M059J (cell line): ENCODE data around the gene COL21A1. TPM values are rescaled to one million over a fixed set of nuclear protein-coding genes. Genes with fewer than 3 reads are reported as not detected.

Source experiments
- DNase-seq: peaks from one replicate; pipeline ENCODE4 v3.0.0-alpha.2; 2012; ENCODE audit warnings: low read depth
- total RNA-seq: library from RNA; depleted of rRNA; stranded (reverse); fragments of >200 nt; shearing (Covaris generic); gene quantifications from 2 replicates; pipeline ENCODE4 v1.2.3, GENCODE V29; 2014

COL21A1 gene
- total RNA-seq, 1 experiment from 2014 or later = 1.4 TPM

- no peak for DNase-seq
Observed at GRCh38 chr6:56188429-56188828, 59.0 kb downstream of the COL21A1 start.

DNA sequence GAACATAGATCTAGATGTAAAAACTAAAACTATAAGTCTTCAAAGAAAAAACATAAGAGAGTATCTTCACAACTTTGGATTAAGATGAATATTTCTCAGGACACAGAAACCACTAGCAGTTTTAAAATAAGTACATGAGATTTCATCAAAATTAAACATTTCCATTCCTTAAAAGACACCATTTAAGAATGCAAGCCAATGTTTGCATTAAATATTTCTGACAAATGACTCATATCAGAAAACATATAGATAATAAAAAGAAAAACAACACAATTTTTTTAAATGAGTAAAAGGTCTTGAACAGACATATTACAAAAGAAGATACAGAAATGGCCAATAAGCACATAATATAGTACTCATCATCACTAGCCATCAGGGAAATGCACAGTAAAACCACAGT is 59.7 kb downstream of the COL21A1 start:
- no peak for DNase-seq

- DNase-seq = no peak
Observed at GRCh38 chr6:56176741-56177140, 70.6 kb downstream of the COL21A1 start.

DNA sequence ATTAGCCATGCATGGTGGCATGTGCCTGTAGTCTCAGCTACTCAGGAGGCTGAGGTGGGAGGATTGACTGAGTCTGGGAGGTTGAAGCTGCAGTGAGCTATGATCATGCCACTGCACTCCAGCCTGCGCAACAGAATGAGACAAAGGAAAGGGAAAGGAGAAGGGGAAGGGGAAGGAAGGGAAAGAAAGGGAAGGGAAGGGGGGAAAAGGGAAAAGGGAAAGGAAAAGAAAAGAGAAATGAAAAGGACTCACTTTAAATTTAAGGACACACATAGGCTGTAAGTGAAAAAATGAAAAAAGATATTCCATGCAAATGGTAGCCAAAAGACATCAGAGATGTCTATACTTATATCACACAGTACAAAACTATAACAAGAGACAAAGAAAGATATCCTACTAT is 74.2 kb downstream of the COL21A1 start:
- DNase-seq = no peak

- DNase-seq = peak; percentile 11
Observed at GRCh38 chr6:56172144-56172543, 75.2 kb downstream of the COL21A1 start.

- DNase-seq = peak; percentile 70
Observed at GRCh38 chr6:56169366-56169765, 78.0 kb downstream of the COL21A1 start.

- DNase-seq = peak; percentile 83
Observed at GRCh38 chr6:56168596-56168995, 78.8 kb downstream of the COL21A1 start.

DNA sequence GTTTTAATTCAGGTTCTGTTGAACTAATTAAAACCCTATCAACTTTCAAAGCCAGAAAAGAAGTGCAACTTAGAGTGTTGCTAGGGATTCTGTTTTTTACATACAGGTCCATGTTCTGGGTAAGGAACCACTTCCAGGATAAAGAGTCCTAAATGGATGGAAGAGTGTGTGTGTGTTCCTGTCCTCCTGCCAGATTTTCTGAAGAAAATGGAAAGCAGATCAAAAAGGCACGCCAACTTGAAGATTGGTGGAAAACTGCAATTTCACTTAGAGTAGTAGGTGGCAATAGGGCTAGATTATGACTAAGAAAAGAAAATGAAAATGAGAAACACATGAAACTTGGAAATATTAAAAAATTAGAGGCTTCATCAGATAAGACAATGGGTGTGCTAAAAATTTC is 85.3 kb downstream of the COL21A1 start:
- no peak for DNase-seq

- DNase-seq = no peak
Observed at GRCh38 chr6:56160489-56160888, 86.9 kb downstream of the COL21A1 start.

- no peak for DNase-seq
Observed at GRCh38 chr6:56158571-56158970, 88.8 kb downstream of the COL21A1 start.

DNA sequence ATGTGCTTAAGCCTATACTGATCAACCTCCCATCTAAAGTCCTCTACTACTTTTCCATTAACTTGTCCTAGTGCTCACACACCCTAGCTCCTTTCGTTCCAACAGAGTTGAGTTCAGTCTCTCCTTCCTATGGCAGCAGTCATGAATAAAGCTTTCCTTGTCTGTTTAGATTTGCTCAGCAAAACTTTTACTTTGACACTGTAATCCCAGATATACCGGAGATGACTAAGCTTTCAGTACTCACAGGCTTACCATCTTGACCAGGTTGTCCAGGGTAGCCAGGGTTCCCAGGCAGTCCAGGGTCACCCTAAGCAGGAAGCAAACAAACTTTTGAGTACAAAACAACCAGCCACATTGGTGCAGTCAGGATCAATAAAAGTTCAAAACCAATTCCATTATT is 90.7 kb downstream of the COL21A1 start:
- peak; percentile 87 for DNase-seq

DNA sequence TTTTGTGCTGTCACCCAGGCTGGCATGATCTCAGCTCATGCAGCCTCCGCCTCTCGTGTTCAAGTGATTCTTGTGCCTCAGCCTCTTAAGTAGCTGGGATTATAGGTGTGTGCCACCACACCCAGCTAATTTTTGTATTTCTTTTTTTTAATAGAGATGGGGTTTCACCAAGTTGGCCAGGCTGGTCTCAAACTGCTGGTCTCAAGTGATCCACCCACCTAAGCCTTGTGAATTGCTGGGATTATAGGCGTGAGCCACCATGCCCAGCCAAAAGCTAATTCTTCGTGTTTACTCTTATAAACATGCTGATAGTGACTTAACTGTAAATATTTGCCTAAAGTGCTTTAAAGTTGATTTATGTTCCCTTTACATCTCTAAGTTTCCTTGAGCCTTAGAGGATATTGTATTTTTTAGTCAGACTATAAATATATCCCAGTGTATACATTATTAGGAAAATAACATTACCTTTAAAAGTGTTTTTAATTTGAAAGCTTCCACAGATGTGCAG is 91.7 kb downstream of the COL21A1 start:
- DNase-seq = no peak

GRCh38 chr6:56154076-56154475 is 93.3 kb downstream of the COL21A1 start:
- DNase-seq = no peak

GRCh38 chr6:56152611-56153010 is 94.8 kb downstream of the COL21A1 start:
- DNase-seq = no peak

- no peak for DNase-seq
Observed at GRCh38 chr6:56151609-56152224, 95.7 kb downstream of the COL21A1 start.

GRCh38 chr6:56148488-56149186 is 98.7 kb downstream of the COL21A1 start:
- DNase-seq = peak; percentile 29

DNA sequence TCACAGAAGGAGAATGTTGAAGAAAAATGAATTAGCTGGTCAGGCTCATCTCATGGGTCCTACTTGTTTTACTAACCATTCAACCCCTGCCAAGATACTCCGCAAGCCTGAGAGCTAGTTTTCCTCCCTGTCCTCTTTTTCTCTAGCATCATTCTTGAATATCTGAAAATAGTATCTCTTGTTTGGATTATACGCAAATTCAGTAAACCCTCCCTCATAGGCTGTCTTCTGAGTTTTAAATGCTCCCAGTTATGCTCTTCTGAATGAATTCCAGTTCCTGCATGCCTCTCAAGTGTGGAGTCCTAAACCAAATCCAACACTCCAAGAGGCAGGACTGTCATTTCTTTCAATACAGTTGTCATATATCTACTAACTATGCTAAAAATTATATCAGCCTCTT is 99.6 kb downstream of the COL21A1 start:
- DNase-seq = no peak

GRCh38 chr6:56146086-56146485 is 101.3 kb downstream of the COL21A1 start:
- DNase-seq = no peak

DNA sequence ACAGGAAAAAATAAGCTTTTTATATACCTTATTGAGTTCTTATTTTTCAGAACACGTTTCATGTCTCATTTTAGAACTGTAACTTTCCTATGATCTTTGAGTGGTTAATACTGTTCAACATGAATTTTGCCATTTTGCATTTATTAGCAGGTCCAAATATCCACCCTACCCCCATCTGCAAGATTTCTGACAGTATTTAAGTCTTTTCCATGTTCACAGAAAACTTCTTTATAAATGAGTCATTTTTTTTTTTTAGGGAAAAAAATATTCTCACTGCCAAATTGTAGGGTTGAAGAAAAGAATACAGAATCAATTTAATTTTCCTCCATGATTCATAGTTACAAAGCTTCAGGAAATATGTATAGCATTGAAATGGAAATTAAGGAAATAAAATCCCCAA is 101.8 kb downstream of the COL21A1 start:
- peak; percentile 24 for DNase-seq

GRCh38 chr6:56144538-56145324 is 102.6 kb downstream of the COL21A1 start:
- DNase-seq = peak; percentile 94

GRCh38 chr6:56143796-56144195 is 103.6 kb downstream of the COL21A1 start:
- DNase-seq = peak; percentile 43

DNA sequence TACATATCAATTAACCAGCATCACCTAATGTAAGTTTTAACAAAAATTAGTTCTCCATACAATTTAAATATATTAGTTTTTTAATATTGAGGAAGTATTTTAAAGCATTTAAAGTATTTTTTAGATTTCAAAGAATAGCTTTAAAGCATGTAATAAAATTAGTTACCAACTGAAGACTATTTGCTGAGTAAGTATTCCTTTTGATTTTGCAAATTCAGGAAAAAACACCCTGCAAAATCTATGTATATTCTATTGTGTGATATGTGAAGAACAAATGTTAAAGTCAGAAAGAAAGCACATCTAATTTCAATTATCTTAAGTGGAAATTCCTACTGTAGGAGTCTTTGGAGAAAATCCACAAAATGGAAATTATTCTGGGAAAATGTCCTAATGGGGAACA is 107.3 kb downstream of the COL21A1 start:
- no peak for DNase-seq

GRCh38 chr6:56115715-56116114 is 131.7 kb downstream of the COL21A1 start:
- no peak for DNase-seq
